NCI-H2107 treated with DMSO at 0.1 percent for 48 hours (cell line): ENCODE data around the gene KRTAP5-3.
"Not testable (repeated sequence)": the region's sequence is repeated elsewhere in the genome, so short reads cannot be mapped to it uniquely, and the experiment has no call there.

Experiments
- DNase-seq: peaks from one replicate; lab custom pipeline; 2025; ENCODE audit not compliant: unreplicated experiment; lab: John Stamatoyannopoulos, UW

KRTAP5-3 gene, protein sequence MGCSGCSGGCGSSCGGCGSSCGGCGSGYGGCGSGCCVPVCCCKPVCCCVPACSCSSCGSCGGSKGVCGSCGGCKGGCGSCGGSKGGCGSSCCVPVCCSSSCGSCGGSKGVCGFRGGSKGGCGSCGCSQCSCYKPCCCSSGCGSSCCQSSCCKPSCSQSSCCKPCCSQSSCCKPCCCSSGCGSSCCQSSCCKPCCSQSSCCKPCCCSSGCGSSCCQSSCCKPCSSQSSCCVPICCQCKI

DNA sequence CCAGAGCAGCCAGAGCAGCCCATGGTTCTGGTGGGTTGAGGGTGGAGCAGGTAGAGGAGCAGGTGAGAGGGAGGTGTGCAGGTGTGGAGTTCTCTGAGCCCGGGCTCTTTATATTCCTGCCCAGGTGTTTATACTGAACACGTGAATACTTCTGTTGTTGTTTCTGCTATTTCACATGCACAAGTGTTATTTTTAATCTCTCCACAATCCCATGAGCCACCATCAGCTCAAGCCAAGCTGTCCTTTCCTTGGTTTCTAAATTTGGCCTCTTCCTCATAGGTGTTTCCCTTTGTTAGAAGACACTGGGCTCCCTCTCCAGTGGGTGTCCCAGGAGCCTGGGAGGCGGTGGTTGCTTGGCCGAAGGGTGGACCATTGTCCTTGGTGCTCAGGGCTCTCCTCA, at the start of gene KRTAP5-3:
Gene KRTAP5-3, minus strand, starts transcription at position 101 of the 400 bp plus-strand sequence. Its CDS starts 78 bp downstream, at position 23.
- DNase-seq, result peak; percentile 11

DNA sequence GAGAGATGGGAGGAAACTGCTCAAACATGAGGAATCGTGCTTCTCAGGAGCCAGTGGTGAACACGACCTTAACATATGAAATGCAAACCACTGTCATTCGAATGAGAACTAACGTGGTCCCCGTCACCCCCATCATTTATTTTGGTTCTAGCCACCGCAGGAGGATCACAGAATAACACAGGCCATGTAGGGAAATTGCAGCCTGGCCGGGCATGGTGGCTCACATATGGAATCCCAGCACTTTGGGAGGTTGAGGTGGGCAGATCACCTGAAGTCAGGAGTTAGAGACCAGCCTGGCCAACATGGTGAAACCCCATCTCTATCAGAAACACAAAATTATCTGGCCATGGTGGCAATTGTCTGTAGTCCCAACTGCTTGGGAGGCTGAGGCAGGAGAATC, 48.4 kb upstream of the KRTAP5-3 start:
- DNase-seq, result no peak

DNA sequence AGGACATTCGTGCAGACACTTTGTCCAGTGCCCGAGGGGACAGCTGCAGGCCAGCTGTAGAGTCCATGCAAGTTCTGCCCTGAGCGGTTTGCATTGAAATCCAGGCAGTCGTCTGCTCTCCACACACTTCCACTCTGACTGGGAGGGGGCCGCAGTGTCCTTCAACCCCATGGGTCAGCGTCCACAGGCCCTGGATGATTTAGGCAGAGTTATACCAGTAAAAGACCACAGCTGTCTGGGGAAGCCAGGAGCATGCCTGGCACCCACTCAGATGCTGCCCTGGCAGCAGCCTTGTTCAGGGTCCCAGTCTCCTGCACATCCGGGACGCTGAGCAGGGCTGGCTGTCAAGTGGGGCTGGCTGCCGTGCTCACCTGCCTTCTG, 47.8 kb upstream of the KRTAP5-3 start:
- no peak for DNase-seq

DNA sequence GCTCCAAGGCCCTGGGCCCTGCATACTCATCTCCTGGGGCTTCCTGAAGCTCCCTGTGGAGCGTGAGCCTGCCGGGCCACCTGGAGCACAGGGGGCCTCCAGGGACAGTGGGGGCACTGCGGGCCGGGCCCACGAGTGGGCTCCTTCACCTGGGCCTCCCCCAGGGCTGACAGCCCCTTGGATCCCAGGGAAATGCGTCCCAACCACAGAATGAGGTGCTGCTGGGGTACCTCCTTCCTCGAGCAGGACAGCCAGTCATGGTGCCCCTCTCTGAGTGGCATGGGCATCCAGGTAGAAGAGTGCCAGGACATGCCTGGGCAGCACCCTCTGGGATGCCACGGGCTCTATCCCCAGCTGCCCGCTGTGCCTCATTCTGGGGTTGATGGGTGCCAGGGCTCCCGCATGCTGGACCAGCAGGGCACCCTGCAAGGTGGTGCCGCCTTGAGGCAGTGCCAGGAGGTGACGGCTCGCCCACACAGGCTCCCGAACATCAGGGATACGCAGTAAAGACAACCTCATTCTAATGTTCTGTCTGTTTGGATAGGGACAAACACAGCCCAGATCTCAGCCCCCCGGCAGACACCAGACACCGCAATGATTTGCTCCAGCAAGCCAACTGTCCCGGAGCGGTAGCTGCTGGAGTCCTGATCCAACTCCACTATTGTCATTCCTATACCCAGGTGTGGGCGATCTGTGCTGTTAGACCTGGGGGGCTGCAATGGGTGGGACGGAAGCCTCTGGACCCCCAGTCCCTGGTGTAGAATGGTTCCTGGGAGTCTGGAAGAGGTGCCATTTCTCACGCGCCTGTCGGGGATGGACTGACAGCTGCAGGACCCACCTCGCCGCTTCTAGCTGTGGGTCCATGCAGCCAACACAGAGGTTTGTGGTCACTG, 47.2 kb upstream of the KRTAP5-3 start:
- no peak for DNase-seq

DNA sequence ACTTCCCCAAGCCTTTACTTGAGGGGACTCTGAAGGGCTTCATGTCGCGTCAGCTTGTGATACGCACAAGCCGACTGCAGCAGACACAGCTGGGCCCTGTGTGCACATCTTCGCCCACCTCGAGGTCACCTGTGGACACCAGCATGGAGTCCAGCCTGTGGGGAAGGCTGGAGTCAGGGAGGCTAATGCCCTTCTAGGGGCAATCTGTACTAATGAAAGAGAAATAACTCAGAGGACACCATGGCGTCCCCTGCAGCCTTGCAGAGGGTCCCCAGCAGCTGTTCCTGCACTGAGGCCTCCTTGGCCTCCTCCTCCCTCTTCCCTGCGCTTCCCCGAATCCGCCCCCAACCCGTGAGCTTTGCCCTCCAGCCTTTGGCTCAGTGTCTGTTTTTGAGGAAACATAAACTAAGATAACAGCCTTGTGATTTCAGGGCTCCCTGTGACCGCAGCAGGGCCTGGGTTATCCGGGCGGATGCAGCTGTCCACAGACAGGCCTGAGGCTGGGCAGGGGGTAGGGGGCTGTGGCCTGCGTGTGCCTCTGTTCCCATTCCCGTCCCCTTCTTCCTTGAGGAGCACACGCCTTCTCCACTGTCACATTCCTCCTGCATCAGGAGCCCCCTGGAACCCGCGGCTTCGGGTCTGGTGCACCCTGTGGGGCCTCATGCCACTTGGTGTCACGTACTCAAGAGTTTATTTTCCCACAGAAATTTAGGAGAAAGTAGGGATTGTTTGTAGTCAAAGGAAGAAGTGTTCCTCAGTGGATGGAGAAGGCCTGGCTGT, 46.3 kb upstream of the KRTAP5-3 start:
- DNase-seq, result no peak

DNA sequence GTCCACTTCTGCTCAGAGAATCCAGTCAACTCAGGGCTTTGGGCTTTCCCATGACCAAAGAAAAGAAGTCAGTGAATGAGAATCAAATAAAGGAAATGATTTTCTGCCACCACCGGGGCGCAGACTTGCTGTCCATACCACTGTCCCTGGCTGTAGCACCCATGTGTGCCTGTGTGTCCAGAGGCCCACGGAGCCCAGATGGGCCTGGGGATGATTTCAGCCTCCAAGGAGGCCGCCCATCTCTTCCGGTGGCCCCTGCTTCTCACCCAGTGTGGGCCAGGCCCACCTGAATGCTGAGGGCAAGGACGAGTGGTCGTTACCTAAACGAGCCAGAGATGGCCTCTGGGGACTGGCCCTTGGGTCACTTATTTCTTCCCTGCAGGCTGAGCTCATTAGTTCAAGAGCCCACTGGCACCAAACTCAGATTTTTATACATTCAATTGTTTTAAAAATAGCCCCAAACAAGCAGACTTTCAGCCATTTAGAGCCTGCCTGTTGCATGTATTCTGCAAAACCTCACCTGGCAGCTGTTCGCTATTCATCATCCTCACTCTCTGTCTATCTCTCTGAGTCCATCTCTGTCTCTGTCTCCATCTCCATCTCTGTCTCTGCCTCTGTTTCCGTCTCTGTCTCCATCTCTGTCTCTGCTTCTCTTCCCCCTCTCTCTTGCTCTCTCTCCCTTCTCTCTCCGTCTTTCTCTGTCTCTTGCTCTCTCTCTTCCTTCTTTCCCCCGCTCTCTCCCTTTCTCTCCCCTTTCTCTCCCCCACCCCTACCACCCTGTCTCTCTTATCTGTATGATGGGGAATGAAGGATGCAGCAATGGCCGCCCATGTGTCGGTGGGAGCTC, 45.5 kb upstream of the KRTAP5-3 start:
- DNase-seq, result no peak

DNA sequence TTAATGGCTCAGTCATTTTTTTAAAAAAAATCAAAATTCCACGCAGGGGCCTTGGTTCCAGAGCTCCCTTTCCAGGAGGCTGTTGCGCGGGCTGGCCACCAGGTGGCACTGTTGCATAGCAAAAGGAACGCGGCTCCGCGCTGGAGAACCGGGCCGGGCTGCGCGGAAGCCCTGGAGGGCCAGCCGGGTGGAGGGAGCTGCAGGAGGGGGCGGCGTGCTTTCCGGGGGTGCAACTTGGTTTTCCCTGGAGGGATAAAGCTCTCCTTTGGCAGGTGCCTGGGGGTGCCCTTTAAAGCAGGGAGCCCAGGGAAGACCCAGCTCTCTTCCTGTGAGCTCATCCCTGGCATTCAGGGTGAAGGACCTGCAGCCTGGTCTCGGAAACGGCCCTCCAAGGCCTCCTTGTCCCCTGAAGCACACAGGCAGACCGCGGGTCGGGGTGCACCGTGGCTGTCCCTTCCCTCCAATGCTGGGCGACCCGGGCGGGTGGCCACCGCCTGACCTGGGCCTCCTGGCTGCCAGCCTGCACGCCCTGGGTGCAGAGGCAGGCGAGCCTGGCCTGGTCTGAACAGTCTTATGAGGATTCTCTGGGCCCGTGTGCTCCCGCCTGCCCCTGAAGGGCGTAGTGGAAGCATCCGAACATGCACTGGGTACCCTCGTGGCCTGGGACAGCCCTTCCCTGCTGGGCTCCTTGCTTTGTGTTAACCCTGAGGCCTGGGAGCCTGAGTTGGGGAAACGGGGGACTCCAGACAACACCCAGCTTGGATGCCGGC, 44.7 kb upstream of the KRTAP5-3 start:
- DNase-seq, result no peak

DNA sequence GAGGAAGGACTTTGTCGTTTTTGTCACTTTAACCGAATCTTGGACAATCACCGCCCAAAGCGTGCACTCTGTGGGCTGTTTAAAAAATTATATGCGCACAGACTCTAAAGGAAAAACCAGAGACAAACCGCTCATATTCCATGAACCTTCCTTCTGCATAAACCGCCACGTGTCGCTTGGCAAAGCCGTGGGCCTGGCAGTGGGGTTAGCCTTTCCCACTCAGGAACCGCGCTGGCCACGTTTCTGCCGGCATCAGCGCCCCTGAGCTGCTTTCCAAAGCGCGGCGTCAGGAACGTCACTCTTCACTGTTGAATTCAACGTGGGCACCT, 44.1 kb upstream of the KRTAP5-3 start:
- no peak for DNase-seq

DNA sequence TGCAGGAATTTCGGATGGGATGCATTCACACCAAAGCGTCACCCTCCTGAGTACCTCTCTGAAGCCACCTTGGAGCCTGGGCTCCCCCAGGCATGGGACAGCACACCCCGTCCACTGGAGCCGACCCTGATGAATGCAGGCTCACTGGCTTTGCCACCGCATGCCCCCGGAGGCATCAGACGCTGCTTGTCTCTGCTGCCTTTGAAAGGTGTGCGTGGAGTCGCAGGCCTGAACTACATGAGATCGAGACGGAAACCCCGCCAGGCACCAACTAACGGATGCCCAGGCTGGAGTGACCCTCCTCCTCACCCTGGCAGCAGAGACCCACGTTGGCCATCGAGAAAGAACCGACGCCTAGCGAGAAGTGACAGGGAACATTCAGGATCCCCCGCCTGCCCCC, 43.8 kb upstream of the KRTAP5-3 start:
- no peak for DNase-seq

DNA sequence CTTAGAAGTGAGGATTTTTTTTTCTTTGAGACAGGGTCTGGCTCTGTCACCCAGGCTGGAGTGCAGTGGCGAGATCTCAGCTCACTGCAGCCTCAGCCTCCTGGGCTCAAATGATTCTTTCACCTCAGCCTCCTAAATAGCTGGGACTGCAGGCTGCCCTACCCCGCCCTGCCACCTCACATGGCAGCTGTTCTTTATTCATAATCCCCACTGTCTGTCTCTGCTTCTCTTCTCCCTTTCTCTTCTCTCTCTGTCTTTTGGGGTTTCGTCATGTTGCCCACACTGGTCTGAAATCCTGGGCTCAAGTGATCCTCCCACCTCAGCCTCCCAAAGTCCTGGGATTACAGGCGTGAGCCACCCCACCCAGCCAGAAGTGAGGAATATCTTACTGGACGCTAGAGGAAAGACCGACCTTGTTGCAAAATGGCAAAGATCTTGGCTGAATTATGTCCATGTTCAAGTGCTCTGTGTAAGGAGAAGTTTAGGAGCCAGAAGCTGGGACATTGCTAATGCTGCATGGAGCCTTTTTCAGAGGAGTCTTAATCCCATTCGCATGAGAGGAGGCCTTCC, 43.2 kb upstream of the KRTAP5-3 start:
- no peak for DNase-seq

DNA sequence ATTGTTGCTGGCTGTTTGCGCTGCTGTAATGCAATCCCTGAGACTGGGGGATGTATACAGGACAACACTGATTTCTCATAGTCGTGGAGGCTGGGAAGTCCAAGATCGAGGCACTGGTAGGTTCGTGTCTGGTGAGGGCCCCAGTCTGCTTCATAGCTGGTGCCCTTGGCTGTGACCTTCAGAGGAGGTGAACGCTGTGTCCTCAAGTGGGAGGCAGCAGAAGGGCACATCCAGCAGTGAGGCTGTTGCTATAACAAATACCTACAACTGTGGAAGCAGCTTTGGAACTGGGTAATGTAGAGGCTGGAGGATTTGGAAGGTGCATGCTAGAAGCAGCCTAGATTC, 42.6 kb upstream of the KRTAP5-3 start:
- DNase-seq, result no peak

DNA sequence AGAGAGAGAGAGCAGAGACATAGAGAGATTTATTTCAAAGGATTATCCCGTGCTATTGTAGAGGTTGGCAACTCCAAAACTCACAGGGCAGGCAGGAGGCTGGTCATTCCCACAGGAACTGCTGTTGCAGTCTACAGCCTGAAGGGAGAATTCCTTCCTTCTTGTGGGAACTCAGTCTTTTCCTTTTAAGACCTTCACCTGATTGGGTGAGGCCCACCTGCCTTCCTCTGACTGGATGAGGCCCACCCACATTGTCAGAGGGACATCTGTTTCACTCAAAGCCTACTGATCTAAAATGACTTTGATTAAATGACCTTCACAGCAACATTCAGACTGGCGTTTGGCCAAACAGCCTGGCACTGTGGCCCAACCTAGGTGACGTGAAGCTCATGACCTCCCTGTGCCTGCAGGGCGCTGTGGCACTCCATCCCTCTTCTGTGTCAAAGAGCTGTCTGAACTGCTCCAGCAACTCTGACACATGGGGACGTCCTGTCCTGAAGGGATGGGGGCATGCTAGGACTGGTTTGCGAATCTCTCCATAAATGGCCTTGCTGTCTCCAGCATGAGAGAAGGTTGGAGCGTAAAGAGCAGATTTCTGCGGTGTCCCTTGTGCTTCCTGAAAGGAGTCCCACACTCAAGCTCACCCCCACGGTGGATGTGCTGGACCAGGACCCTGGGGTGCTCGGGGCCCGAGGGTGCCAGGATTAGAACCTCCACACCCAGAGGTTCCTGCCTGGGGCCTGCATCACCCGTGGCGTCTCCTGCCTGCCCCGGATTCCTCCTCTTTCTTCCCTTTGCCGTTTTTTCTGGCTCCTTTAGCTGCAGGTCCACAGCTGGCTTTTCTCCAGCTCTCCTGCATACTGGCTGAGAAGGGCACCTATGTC, 42.0 kb upstream of the KRTAP5-3 start:
- DNase-seq, result no peak

DNA sequence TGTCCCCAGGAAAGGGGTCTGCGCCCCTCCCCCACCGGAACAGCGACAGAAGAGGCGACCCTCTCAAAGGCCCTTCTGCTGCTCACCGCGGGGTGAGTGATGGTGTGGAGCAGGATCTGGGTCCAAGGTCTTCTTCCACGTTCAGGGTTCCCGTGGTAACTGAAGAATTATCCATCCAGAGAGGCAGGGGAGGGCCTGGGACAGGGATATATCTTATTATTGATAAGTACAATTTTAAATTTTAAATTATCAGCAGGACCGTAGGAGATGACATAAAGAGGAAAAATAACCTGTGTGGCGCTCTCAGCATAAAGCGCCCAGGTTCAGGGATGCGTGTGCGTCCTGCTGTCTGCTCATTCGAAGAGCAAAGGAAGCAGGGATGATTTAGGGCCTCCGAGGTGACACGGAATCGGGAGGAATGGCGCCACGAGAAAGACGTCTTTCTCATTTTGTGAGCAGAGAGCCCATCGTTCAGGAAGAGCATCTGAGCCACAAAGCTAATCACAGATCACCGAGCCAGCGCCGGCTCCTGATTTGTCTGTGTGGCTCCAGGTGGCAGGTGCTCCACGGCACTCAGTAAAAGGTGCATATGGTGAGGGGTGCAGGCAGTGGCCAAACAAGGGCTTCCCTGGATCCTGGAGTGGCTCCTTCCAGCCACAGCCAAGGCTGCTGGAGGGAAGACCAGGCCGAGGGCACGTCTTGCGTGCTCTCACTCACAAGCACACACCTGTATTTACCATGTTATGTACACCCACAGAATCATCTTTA, 40.6 kb upstream of the KRTAP5-3 start:
- peak; percentile 13 for DNase-seq

DNA sequence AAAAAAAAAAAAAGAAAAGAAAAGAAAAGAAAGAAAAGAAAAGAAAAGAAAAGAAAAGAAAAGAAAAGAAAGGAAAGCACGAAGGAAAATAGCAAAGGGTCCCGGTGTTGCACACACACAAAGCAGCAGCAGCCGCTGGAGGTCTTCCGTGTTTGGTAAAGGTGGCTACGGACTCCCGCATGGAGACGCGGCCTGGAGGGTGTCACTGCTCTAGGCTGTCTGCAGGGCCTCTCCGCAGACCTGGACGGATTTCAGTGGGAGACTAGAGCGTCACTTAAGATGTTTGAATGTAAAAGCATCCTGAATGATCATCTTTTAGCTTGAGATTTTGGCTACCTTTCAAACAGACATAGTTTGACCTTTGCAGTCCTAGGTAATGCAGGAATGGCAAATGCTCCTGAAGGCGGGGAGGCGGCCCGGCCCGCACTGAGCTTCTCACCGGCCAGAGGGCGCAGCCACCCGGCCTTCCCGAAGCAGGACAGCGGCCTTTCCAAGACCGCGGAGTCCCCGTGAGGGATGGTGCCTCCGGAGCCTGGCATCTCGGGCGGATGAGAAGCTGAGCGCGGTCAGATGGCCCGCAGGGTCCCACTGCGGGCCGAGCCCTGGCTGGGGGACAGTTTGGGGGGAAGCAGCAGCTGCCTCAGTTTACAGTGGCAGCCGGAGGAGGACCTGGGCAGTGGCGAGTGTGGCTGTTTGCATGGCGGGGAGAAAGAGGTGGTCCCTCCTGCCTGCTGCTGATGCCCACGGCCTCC, 39.8 kb upstream of the KRTAP5-3 start:
- DNase-seq, result no peak

DNA sequence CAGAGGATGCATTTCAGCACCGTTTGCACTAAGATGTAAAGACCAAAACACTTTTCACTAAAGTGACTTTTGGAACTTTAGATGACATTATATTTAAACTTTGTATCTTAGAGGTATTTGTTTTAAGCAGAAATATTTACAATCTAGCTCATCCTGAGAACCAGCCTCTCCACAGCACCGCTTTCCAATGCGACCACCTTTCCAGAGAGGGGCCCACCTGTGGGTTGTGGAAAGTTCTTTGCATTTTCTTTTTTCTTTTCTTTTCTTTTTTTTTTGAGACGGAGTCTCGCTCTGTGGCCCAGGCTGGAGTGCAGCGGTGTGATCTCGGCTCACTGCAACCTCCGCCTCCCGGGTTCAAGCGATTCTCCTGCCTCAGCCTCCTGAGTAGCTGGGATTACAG, 38.3 kb upstream of the KRTAP5-3 start:
- DNase-seq, result not testable (repeated sequence)

DNA sequence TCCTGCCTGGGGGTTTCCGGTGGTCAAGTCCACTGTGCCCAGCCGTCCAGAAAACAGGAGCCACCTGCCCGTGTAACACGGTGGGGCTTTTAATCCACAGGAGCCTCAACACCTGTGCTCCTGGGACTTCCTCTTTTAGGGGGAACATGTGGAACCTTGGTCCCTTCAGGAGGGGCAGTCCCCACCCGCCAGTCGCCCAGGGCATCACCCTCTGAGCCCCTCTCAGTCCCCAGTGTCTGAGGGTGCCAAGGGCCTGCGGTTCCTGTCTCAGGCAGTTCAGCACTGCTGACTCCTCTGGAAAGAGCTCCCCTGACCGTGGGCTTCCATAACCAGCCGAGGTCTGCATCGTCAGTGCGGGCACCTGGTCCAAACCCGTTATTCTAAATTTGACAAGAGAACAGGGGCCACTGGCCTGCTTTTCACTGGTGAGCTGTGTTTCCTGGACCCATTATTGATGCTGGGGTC, 37.1 kb upstream of the KRTAP5-3 start:
- DNase-seq, result no peak

DNA sequence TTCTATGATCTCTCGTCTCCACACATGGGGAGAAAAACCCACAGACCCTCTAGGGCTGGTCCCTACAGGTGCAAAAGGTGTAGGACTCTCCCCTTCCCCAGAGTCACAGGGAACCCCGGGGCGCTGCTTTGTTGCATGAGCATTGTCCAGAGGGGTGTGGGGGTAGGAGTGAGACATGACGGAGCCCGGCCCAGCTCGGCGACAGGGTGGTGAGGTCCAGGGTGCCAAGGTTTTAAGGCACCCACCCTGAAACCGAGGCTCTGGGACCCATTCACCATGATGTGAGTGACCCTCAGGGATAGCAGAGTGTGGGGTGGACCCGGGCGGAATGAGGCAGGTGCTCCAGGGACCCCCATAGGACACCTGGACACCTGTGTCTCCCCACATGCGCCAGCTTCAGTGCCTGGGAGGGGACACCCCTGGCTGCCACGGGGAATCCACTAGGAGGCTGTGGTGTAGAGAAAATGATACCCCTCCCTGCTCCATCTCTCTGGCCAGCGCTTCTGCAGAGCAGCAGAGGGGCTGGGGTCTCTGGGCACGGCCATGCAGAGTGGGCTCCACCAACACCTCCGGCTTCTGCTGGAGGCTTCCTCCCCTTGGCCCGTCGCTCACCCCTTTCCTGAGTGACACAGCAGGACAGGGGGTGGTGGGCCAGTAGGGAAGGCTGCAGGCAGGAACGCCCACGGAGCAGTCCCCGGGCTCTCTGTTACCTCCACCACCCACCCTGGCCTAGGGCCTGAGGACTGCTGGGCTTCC, 36.5 kb upstream of the KRTAP5-3 start:
- no peak for DNase-seq
